SKM-1 treated with dmso at 0.1 percent for 144 hours (cell line): ENCODE data around the gene KCNH1.

Experiments
- DNase-seq: peaks from one replicate; lab custom pipeline; 2025; ENCODE audit not compliant: unreplicated experiment; lab: John Stamatoyannopoulos, UW

Gene KCNH1

GRCh38 chr1:210655511-210655910, 478.4 kb downstream of the KCNH1 start:
- DNase-seq = no peak

- no peak for DNase-seq
Observed at GRCh38 chr1:210654176-210654981, 479.6 kb downstream of the KCNH1 start.

GRCh38 chr1:210653771-210654170, 480.2 kb downstream of the KCNH1 start:
- DNase-seq = no peak

- no peak for DNase-seq
Observed at GRCh38 chr1:210652329-210652954, 481.5 kb downstream of the KCNH1 start.

- no peak for DNase-seq
Observed at GRCh38 chr1:210650403-210650802, 483.5 kb downstream of the KCNH1 start.

- no peak for DNase-seq
Observed at GRCh38 chr1:210648588-210649269, 485.2 kb downstream of the KCNH1 start.

- no peak for DNase-seq
Observed at GRCh38 chr1:210647406-210648333, 486.3 kb downstream of the KCNH1 start.

GRCh38 chr1:210646258-210646616, 487.7 kb downstream of the KCNH1 start:
- no peak for DNase-seq

- DNase-seq = no peak
Observed at GRCh38 chr1:210645582-210646257, 488.2 kb downstream of the KCNH1 start.

GRCh38 chr1:210641582-210641981, 492.4 kb downstream of the KCNH1 start:
- DNase-seq = no peak

GRCh38 chr1:210635108-210635507, 498.8 kb downstream of the KCNH1 start:
- DNase-seq = no peak

GRCh38 chr1:210633636-210634035, 500.3 kb downstream of the KCNH1 start:
- no peak for DNase-seq

GRCh38 chr1:210633140-210633539, 500.8 kb downstream of the KCNH1 start:
- DNase-seq = no peak

- no peak for DNase-seq
Observed at GRCh38 chr1:210631399-210631798, 502.5 kb downstream of the KCNH1 start.

- no peak for DNase-seq
Observed at GRCh38 chr1:210629276-210629675, 504.7 kb downstream of the KCNH1 start.

GRCh38 chr1:210627755-210628154, 506.2 kb downstream of the KCNH1 start:
- DNase-seq = no peak
